ENCODE data around the gene KDM4B.

Gene KDM4B

DNA sequence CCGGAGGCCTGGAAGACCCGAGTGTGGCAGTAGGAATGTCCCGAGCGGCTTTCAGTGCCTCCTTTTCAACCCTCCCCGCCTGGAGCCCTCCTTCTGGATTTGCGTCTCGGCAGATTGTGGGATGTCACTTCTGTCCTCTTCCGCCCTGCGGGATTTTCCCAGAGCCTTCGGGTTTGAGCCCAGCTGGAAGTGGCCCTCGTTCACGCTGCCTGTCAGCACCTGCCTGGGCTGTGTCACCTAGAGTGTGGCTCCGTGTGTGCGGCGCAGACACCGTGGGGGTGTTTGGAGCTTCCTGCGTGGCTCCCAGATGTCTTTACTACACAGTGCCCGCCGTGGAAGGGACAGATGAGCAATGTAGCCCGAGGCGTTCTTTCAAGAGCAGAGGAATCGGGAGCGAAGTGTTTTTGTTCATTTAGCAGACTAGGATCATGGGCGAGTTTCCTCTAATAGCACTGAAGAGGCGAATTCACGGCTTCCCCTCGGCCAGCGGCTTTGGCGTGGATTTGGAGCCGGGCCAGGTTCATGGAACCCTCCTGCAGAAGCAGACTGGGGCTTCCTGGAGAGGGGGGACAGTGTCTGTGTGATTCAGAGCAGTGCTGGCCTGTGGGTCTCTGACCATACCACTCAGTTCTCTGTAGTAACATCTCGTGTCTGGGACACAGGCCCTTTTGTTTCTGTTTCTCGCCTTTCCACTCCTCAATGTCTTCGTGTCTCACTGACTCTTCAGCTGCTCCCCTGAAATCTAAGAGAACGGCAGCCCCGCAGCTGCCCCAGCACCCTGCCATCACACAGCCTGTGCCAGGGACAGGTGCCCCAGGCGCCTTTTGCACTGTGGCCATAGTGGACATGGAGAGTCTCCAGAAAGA, 68.0 kb downstream of the KDM4B start:
- DNase-seq: no peak

- DNase-seq: no peak
These were observed 69.0 kb downstream of the KDM4B start for GRCh38 chr19:5037936-5038335.

- DNase-seq: no peak
These were observed 69.8 kb downstream of the KDM4B start for GRCh38 chr19:5038631-5039271.

DNA sequence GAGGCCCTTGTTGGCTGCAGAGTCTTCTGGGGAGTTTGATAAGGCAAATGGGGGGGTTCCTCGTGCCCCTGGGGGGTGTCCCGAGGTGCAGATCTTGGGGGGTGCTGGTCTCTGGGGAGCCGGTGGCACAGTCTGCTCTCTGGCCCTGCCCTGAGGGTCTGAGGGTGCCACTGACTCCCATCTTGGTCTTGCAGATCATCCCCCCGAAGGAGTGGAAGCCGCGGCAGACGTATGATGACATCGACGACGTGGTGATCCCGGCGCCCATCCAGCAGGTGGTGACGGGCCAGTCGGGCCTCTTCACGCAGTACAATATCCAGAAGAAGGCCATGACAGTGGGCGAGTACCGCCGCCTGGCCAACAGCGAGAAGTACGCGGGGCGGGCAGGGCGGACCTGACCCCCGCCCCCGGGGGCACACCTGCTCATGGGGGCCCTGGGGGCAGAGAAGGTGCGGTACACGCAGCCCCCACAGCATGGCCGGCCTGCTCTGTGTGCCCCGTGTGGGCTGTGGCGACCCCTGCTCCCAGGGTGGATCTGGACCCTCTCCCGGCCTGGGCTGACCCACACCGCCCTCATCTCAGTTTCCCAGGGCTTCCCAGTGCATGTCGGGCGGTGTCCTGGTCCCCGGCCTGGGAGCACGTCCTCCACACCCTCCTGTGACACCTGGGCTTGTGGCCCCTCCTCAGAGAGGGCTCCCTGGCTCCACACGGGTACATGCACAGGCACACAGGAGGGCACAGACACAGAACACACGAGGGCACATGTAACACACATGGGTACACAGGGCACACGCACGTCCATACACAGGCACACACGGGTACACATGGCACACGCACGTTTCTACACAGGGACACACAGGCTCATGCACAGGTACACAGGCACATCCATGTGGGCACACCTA, 71.0 kb downstream of the KDM4B start:
- no peak for DNase-seq

DNA sequence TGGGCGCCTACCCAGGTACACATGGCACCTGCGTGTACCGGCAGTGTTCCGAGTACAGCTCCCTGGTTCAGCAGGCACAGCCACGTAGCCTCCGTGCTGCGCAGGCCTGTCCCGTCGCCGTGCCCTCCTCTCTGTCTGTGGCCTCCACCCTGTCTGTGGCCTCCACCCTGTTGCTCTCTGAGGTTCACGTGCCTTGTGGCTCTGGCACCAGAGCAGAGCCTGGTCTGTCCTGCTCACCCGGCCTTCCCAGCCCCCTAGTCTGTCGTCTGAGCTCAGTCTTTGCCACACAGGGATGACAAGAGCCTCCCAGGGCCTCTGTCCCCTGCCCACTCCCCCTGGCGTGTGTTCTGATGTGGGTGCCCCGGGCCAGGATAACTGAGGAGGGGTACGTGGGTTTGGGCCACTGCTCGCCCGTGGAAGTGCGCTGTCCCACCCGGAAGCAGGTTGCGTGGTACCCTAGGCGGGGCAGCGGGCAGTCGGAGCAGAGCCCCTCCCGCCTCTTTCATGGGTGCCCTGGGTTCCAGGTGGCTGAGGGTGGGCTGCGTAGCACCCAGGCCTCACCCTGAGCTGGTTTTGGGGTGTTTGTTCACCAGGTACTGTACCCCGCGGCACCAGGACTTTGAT, 71.7 kb downstream of the KDM4B start:
- no peak for DNase-seq

DNA sequence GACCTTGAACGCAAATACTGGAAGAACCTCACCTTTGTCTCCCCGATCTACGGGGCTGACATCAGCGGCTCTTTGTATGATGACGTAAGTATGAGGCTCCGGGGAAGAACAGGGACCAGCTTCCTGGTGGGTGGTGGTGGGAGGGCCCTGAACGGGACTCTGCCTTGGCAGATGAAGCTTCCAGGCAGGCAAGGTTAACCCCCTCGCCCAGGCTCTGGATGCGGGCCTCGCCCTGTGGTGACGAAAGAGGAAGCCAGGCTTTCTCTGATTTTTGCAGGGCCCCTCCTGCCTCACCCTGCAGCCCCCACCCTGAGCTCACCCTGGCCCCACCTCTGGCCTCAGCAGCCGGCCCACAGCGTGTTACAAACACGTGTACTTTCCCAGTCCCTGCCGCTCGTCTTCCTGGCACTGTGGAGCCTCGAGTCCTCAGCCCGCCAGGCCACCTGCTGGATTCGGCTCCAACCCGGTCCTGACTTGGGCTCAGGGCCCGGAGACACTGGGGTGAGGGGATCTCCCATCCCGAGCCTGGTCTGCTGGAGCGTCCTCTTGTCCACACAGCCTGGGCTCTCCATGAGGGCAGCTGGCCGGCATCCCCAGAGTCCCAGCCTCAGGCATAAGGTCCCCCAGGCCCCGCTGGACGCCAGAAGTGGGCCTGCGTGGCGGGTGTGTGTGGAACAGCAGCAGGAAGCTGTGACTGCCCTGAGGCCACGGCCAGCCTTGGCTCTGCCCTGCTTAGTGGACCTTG, 72.4 kb downstream of the KDM4B start:
- no peak for DNase-seq

GRCh38 chr19:5041913-5042187, 72.9 kb downstream of the KDM4B start:
- DNase-seq: no peak

DNA sequence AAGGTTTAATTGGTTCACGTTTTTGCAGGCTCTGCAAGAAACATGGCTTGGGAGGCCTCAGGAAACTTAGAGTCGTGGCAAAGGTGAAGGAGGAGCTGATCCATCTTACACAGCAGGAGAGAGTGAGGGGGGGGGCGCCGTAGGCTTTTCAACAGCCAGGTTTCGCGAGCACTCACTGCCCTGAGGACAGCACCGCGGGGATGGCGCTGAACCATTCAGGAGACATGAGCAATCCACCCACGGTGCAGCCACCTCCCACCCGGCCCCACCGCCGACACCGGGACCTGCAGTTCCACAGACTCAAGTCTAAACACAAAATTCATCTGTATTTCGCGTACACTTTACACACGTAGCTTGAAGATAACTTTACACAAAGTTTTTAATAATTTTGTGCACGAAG, 73.6 kb downstream of the KDM4B start:
- no peak for DNase-seq

DNA sequence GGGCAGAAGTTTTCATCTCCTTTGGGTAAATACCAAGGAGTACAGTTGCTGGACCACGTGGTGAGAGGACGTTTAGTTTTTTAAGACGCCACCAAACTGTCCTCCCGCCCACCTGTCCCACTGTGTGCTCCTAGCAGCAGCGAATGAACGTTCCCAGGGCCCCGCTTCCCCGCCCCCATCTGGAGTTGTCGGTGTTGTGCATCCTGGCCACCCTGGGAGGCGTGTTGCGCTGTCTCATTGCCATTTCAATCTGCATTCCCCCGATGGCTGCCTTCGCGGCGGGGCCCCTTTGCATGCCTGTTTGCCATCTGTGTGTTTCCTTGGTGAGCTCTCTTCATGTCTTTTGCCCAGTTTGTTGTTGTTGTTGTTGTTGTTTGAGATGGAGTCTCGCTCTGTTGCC, 76.1 kb downstream of the KDM4B start:
- no peak for DNase-seq

- DNase-seq: no peak
These were observed 77.0 kb downstream of the KDM4B start for GRCh38 chr19:5045956-5046338.

DNA sequence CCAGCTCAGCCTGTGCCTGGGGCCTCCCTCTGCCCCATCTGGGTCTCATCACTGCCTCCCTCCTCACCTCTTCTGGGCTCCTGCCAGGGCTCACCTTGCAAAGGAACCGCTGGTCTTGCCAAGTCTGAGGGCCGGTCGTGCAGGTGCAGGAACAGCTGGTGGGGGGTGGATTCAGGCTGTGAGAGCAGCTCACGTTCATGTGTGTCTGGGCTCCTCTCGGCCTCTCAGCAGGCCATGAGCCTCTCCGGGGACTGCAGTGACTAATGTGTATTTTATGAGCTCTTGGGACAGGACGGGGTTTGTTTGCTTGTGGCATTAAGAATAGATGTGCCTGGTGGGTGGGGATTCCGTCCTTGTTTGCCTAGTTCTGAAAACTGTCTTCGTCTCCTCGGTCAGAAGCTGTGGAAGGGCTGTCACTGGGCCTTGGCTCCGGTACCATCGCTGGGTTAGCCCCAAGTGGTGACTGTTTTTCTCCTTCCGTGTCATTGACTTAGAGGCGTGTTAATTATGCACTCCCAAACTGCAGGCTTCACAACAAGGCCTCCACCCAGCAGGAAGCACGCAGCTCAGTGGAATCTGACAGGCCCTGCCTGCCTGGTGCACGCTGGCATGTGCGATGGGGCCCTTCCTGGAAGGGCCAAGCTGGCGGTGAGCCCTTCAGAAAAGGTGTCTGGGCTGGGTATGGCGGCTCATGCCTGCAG, 77.6 kb downstream of the KDM4B start:
- no peak for DNase-seq

DNA sequence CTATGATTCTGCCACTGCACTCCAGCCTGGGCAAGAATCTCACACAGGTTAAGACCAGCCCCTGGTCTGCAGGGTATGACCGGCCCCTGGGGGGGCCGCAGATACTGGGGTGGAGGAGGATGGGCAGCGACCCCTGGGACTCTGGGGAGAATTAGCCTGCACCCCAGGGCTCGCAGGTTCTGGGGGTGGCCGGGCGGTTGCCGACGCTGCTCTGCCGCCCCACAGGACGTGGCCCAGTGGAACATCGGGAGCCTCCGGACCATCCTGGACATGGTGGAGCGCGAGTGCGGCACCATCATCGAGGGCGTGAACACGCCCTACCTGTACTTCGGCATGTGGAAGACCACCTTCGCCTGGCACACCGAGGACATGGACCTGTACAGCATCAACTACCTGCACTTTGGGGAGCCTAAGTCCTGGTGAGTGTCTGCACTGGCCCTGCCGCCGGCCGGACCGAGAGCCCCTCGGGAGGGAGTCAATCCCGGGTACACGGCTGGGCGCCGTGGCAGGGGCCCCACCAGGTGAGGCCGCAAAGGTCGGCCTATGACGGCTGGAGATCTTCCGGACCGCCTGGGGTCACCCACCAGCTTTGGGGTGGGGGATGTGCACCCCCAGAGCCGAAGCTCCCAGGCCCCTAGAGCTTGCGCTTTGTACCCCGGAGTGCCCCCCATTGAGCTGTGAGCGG, 78.5 kb downstream of the KDM4B start:
- no peak for DNase-seq

GRCh38 chr19:5048091-5048726, 79.3 kb downstream of the KDM4B start:
- DNase-seq: peak; percentile 34

- DNase-seq: no peak
These were observed 80.0 kb downstream of the KDM4B start for GRCh38 chr19:5048727-5049553.

DNA sequence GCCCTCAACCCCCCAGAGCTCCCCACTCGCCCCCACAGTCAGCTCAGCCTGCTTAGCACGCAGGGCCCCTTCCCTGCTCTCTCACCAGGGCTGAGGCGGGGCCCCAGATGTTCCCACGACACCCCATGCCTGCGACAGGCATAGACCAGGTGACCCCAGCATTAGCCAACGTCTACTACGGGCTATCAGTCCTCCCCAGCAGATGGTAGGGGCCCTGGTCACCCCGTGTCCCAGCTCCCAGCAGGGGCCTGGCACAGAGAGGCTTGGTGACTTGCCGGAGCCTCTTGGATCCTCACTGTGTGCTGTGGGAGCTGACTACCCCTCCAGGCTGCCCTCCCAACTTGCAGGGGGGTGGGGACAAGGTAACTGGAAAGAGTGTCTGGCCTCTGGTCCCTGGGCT, 80.6 kb downstream of the KDM4B start:
- no peak for DNase-seq

DNA sequence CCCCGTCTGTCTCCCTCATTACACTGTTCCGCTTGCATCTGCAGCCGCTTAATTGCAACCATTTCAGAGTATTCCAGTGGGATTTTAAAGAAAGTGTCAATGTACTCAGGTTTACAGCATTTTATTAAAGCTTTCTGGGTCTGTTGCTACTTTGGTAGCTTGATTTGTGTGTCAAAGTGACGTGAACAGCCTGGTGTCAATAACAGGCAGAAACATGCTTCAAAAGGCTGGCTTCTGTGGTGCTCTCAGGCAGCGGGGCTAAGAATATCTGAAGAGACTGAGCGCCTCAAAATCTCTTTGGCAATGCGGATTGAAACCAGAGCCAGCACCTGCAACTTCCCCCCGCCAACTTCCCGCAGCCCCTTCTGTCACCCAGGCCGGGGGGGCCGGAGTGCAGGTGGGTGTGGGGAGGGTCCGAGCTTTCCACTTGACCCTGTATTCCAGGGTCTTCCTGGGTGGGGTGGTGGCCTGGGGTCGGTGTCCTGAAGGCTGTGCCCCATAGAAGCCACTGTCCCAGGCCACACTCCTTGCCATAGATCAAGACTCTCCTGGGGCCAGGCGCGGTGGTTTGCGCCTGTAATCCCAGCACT, 81.2 kb downstream of the KDM4B start:
- DNase-seq: no peak

DNA sequence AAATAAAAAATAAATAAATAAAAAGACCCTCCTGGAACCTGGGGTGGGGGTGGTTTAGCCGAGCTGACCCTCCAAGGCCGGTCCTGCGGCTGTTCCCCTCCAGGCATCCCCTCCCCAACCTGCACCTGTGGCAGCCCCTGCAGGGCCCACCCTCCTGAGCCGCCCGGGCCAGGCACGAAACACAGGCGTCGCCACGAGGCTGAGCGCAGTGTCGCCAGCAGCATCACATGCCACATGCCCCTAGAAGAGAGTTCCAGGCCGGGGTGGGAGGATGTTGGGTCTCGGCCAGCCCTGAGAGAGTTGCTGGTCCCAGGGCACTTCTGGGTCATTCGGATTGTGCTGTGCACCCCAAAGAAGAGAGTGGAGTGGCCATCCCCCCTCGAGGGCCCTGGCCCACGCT, 82.0 kb downstream of the KDM4B start:
- DNase-seq: no peak

DNA sequence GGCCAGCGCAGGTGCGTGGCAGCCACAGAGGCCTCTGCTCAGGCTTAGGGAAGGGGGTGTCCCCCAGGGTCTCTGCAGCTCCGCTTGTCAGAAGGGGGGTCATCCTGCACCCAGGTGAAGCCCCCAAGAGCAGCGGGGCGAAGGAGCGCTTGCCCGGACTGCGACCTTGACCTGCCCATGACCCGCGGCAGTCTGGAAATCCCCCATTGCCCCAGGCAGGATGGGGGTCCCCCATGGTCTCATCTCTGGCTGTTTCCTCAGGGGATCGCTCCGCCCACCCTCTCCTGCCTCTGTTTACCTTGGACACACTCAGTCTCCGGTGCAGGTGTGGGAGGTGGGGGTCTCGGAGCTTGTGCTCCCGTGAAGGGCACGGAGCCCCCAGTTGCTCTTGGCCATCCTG, 82.7 kb downstream of the KDM4B start:
- DNase-seq: no peak

- DNase-seq: no peak
These were observed 83.6 kb downstream of the KDM4B start for GRCh38 chr19:5052515-5052914.

Measured in activated effector memory CD4-positive, alpha-beta T cell treated with Interleukin-2 at 50 U/mL for 16 hours (primary cell).